T-helper 22 cell (primary cell): ENCODE data around the gene ADAM19.

Experiments used
- DNase-seq: peaks from one replicate; pipeline ENCODE4 v3.0.0-alpha.2; 2020; ENCODE audit warnings: low read depth

ADAM19 gene

DNA sequence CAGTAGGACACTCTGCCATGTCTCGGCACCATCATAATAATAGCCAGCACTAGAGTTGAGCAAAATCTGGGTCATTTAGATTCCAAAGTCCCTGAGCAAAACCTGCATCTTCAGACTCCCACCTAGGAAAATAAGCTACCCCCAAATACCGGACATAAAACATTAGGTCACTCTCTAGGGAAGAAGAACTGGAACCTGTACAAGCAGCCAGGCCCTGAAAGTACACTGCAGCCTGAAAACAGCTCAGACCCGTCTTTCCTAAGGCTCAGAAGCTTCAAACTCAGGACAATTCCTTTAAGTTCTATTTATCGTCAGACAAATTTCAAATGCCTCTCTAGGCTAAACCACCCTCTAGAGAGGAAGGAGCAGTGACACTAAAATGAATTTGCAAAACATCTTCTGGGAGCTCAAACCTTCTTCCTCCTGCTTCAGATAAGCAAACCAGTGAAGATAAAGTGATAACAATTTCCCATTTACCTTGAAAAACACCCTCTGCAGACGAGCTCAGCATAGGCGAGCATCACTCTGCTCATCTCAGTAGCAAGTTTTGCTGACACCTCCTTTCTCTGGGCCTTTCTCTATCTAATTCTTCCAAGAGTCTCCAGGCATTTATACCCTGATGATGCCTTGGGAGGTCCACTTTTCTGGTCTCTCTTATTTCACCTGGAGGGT, 34.0 kb downstream of the ADAM19 start:
- peak; percentile 20 for DNase-seq

DNA sequence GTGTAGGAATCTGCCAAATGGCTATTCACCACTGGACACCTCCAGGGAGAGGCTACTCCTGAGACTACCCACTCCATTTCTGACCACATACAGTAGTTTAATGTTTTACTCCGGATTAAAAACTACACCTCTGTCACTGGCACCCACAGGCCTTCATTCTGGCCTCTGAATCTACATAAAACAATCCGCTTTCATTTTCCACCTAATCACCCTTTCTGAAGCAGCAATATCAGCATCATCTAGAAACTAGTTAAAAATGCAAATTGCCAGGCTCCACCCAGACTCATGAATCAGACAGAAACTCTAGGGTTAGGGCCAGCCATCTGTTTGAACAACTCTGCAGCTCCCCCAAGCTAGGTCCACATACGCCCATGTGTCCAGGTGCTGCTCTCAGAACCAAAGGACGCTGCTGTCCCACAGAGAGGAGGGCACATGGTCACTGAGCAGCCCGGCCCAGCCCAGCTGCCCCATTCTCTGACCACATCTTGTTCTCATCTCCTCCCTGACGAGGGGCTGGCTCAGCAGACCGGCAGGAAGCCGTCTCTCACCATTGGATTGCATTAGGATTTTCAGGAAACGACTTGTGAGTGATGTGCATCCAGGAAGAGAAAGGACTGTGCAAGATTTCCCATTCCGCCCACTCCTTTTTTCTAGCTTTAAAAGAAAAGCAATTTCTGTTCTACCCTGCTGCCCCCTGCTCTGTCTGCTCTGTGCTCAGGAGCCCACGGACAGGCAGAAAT, 34.7 kb downstream of the ADAM19 start:
- peak; percentile 26 for DNase-seq

DNA sequence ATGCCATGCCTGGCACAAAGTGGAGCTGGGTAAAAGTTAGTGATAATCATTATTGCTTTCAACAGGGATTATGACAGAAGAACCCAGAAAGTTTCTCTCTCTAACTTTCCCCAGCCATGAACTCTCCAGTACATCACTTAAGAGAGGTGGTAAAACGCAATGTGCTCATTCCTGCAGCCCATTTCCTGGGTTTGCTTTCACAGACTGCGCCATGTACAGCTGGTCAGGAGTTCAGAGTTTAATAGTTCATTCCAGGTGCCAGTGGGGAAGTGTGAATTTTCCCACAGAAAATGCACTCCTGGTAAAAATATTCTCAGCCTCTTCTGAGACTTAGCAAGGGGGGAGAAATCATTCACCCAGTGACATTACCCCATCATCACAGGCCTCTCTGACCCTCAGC, 35.5 kb downstream of the ADAM19 start:
- no peak for DNase-seq

DNA sequence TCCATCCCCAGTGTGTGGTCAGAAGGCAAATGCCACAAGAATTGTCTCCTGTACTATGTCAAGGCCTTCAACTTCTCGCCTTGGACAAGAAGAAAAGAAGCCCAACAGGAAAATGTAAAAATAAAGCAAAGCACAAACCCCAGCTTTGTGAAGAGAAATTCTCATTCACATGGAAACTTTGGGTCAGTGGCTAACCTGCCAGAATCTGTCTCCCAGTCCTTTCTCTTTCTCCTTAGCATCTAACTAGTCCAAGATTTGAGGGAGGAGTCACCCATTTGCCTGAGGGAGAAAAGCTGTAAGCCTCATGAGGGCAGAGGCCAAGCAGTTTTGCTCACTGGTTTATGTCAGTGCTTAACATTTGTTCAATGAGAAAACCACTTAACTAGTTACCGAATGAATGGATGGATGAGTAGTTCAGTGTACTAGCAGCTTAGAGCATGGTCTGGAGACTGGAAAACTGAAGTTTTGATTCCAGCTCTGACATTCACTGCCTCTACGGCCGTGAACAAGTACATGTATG, 36.0 kb downstream of the ADAM19 start:
- no peak for DNase-seq

DNA sequence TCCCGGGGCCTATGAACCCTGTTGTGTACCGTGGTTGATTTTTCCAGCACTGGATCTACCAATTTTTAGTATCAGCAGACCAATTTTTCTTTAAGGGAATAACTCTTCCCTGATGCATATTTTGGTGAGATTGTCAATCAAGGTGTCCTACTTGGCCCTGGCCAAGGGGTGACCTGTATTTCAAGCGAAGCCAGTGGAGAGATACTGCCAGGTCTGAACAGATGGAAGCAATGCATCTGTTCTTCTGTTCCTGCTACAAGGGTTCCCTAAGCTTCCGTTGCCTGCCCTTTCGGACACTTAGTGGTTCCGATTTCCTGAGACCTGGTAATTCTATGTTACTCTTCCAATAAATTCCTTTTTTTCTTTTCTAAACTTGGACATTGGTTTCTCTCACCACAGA, 37.3 kb downstream of the ADAM19 start:
- no peak for DNase-seq

DNA sequence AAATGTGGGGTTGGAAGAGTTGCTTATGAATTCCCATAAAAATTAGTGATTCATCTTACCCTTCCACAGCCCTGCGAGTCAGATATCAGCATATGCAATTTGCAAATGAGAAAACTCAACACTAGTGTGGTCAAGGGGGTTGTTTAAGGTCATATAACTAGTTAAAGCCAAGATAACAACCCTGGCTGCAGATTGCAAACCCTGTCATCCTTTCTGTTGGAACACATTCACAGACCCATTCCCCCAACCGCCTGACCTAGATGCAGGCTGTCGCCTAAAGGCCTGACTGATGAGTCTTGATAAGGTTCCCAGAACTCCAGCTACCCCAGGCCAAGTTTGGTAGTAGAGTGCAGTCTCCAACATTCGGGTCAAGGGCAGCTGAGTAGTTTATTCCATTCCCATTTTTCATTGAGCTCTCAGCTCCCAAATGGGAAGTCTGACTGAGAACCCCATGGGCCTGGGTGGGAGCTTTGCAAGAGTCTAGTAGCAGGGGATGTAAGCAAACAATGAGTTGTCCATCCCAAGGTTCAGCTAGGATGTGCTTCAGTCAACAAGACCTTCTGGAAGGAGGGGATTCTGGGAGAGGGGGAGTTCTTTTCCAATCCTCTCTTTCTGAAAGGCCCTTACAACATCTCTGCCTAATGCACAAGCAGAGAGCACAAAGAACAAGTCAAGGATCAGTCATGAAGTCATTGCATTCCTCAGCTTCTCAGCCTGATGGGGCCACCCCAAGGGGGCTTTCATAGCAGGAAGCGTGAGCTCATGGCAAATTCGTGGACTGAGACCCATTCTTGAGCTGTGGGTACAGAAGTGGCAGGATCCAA, 40.3 kb downstream of the ADAM19 start:
- no peak for DNase-seq

DNA sequence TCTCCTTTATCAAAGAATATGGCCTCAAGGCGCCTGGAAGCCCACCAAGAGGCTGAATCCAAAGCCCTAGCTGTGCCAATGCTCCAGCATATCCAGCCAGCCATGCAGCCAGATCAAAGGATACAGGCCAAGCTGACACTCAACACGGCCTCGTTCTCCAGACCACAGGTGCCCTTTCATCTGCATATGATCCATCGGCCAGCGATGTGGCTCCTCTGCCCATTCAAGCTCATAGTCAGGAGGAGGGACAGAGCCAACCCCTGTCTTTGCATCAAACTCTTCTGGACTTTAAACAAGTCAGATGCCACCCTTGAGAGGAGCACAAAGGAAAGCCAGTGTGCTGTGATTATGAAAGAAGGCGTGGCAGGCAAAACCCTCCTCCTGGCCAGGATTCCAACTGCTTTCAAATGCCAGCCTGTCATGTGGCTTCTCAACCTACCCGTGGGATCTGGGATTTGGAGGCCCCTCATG, 42.5 kb downstream of the ADAM19 start:
- no peak for DNase-seq

DNA sequence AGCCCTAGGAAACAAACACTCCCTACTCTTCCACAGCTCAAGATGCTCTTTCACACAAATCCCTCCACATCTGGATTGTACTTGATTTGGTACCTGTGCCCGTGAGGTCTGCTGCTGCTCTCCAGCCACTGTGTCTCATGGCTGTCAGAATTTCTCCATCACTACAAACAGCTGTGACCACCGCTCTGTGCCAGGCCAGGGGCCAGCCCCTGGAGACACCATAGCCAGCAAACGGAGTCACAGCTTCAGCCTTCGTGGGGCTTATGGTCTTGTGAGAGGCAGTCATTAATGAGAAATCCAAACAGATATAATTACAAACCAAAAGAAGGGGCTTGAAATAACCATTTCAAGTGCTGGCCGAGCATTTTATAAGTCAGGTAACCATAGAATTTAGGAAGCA, 43.6 kb downstream of the ADAM19 start:
- DNase-seq = no peak

DNA sequence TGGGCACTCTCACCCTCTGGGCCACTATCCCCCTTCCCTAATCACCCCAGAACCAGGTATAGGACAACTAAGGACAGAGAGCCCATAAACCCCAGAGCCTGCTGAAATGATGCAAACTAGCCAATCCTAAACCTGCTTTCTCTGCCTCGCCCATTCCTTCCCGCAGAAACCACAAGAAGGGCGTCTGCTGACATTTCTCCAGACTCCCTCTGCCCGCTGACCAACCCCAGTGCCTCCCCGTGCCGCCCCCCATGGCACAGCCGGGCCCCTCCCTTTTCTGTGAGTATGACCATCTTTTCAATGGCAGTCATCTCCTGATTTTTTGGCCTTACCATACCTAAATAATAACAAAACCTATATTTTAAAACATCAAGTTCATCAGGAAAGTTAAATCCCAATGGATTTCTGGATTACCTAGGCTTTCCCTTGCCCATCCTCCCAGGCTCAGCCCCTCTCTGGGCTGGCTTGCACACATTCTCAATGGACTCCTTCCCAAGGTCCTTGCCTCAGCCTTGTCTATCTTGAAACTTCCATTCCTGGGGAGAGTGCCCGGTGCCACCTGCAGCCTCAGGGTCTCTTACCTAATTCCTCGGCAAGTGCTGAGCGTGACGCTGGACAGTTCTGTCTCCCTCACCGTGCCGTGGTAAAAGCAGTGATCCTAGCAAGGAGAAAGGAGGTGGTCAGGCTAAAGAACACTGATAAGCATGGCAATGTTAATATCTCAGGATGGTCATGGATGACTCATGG, 45.2 kb downstream of the ADAM19 start:
- no peak for DNase-seq

DNA sequence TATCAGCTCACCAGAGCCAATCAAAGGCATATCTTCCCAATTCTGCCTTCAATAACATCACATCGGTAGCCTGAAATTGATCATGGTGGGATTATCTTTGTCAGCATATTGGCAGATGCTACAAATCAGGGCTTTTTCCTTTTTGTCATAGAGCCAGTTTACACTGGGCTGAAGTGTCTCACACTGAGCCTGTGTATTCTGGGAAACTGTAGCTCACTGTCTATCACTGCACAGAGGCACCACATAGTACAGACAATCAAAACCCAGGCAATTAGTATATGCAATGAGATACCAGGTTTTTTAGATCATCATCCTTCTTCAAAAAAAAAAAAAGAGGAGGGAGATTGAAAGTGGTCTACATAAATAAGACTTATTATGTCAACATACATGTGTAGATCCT, 46.6 kb downstream of the ADAM19 start:
- DNase-seq = no peak

DNA sequence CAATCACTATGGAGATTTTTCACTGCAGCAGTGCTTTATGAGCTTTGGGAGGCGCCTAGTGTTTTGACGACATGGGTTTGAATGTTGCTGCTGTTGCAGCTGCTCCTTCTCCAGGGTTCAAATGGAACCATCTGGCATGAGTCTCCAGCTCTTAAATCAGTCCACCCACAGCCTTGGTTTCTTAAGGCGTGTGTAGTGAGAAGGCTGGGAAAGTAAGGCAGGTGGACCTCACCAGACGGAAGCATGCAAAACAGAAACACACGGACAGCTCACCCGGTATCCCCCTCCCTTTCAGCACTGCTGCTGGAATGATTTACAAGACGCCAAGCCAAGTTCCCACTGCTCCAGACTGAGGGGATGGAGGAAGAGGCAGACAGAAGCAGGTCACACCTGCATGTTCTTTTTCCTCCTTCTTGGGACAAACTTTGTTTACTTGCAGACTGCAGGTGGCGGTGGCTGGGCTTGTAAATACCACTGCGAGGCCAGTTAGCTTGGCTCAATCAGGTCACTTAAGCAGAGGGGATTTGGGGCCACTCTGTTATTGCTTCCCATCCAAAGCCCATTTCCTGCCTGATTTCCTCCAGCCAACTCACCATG, 47.4 kb downstream of the ADAM19 start:
- no peak for DNase-seq

DNA sequence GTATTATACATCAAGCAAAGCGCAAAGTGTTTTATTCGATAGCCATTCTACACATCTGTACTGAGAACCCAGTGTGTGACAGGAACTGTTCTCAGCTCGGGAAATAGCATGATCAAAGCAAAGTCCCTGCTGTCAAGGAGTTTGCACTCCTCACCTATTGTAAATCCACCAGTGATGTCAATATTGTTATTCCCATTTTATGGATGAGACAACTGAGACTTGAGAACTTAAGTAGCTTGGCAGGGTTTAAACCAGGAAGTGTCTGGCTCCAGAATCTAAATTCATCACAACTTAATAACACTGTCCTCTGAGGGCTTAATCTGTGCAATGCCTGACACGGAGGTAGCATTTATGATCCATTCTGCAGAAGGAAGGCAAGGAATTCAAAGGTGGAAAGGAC, 50.7 kb downstream of the ADAM19 start:
- DNase-seq = no peak

DNA sequence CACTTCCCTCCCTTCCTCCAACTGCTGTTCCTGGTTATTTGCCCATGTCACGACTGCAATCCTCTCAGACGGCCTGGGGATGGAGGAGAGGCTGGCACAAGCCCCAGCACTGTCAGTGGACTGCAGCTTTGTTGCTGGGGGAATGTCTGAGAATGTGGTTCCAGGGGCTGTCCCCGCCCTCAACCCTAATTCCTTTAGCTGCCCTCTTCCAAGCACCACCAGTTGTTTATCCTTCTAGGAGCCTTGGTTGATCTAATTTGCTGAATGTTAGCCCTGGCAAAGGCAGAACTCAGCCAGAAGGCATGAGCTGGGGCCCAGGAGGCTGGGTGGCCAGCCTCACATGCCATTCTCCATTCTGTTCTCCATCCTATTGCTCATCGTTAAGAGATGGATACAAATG, 51.6 kb downstream of the ADAM19 start:
- no peak for DNase-seq

DNA sequence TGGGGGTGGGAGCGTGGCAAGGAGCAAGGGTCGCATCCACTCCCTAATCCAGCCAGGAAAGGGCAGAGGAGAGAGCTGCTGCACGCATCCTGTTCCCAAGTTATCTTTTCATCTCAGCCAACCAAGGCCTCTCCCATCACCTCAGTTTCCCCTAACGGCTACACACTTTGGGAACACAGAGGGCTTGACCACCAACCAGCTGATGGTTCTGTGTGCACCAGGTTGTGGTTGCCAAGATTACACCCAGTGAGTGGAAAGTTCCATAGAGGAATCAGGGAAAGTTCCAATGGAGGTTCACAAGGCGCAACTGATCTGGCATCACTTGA, 53.9 kb downstream of the ADAM19 start:
- DNase-seq = no peak

DNA sequence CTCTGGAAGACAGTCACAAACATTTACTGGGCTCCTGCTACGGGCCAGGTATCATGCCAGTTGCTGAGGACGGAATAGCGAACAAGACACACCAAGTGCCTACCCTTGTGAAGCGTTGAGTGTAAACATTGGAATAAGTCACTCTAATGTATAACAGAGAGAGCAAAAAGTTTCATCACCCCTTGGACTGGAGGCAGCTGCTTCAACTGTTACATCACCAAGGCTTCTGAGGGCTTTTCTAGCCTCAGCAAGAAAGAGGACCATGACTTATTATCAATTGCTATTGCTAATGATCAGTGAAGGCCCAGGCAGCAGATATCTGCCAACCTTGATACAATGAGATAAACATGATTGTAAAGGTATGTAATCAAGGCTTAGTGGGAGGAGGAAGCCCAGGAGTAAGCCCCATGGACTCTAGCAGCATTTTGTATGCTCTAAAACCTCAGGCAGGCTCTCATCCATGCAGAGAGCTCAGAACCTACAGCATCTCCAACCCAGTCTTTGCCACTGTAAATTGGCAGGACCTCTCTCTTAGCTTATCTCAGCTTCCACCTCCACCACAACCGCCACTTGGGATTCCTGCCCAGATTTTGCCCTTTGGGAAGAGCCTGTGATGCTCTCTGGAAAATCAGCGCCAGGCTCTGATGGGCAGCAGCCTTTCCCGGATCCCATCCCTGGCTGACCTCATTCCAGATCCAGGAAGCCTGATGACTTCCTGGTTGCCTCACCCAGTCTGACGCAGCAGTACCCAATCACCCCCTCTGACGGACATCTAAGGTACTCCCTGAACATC, 54.5 kb downstream of the ADAM19 start:
- no peak for DNase-seq

DNA sequence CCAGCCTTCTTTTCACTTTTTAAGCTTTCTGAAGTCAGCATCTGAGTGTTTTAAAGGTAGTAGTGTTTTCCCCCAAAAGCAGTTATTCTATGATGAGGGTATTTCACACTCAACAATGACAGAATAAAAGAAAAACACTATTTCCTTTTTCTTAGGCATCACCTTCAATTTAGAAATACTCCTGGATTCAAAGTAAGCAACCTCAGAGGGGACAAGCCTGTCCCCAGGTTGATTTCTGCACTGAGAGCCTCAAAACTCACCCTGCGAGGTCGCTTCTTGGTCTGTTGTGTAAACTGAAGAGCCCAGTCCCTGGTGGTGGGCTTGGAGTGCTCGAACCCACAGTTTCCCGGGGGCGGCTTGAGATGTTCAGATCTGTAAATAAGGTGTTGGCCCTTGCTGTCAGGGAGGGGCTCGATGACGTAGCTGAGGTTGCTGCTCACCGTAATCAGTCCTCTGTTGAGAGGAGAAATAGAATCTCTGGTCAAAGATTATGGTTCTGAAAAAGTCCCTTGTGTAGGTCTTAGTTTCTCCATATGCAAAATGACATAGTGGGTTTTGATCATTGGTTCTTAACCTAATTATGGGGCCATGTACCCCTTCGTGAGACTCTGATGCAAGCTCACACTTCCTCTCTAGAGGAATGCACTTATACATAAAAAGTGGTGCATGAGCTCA, 55.9 kb downstream of the ADAM19 start:
- no peak for DNase-seq

DNA sequence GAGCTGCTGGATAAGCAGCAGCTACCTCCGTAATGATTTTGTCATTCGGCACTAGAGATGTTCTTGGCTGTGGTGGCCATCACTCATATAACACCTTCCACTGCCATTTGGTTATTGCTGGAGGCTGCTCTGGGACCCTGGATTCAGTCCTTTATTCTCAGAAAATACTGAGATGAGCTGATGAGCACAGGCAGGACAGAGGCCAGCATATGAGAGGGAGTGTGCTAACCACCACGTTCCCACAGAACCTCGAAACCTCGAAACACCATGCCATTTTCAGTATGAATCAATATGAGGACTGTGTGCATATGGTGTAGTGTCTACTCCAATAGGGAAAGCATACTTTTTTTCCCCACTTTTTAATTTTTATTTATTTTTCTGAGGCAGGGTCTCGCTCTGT, 56.6 kb downstream of the ADAM19 start:
- no peak for DNase-seq

DNA sequence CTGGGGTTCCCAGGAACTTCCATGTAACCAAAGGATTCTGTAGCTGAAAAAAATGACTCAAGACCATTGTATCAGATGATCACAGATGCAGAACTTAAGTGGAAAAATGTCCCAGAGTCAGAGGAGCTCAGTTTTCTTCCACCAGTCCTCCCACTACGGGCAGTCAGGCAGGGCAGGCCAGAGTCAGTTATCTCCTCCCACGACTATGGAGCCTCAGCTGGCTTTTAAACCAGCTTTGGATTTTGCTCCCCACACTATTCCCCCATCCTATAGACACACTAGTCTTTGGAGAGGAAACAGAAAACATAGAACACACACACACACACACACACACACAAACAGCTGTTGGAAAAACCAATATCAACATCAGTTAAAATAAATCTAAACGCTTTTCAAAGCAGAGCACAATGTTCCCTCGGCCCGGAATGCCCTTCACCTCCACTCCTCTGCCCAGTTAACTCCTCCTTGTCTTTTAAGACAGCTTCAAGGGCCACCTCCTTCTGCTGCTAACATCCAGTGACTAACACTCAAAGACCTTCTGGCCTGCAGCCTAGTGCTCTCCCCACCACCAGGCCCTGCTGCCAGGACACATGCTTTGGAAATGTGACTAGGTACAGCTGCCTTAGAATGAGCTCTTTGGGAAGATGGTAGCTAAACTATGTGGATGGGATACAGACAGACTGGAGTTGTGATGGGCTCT, 58.8 kb downstream of the ADAM19 start:
- no peak for DNase-seq

DNA sequence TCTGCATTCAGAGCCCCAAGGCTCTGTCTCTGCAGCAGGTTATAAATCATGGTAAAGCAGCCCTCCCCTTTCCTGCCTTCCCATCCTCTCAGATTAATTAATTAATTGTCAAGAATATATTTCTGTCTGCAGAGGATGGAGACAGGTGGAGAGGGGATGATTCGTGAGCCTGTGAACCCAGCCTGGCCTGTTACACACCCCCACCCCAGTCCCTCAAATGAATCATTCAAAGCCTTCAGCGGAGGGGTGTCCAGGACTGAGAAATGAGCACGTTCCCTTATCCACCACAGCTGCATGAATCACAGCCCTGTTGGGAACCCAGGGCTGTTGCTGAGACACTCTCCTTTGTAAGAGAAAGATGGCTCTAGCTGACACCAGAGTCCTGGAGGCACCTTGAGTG, 59.6 kb downstream of the ADAM19 start:
- DNase-seq = no peak

DNA sequence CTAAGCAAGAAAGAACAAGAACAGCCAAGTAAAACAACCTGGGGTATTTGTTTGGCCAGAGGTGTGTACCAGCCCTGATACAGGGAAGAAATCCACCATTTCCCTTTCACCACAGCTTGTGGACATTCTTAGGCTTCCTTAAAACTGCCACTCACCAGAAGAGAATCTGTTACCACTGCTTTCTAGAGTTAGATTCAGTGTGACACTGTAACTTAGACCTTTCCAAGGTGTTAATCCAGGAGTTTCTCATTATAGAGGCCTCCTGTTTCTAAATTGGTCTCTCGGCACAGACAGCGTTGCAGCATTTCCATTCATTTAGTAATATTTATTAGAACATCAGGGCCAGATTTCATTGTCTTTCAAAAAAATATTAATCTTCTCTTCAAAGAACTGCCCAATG, 60.6 kb downstream of the ADAM19 start:
- DNase-seq = no peak
